K562 (cell line): Measurements from ENCODE around the gene NME2. TPM values are rescaled to one million over a fixed set of nuclear protein-coding genes. Genes with fewer than 3 reads are reported as not detected.

Experiments used
- BRCA1 ChIP-seq, 2 experiments: fragments of 450-650 bp in 1 of 2; sonication (generic) in 1 of 2; formaldehyde crosslinking in 1 of 2; IDR thresholded peaks; 2 replicates each; pipeline versions ENCODE4 v1.5.0 to v1.6.1; 2017 to 2020; ENCODE audit warnings: mild to moderate bottlenecking in 1 of 2, missing genetic modification reagents in 1 of 2
- CHD2 ChIP-seq: IDR thresholded peaks from 2 replicates; pipeline ENCODE4 v1.6.1; 2011; ENCODE audit warnings: low read depth, low read length
- CREBBP ChIP-seq: IDR thresholded peaks from one replicate; pipeline ENCODE4 v1.6.1; 2012; ENCODE audit warnings: low read depth, mild to moderate bottlenecking, control low read depth, inconsistent platforms, low read length
- DACH1 ChIP-seq: fragments of 450-650 bp; IDR thresholded peaks from 2 replicates; pipeline ENCODE4 v1.6.1; 2018; ENCODE audit not compliant: partially characterized antibody
- ERF ChIP-seq: fragments of 450-650 bp; formaldehyde crosslinking; IDR thresholded peaks from 2 replicates; pipeline ENCODE4 v1.4.0; 2020; ENCODE audit warnings: mild to moderate bottlenecking, mixed read lengths
- HDGF ChIP-seq: fragments of 450-650 bp; IDR thresholded peaks from 2 replicates; pipeline ENCODE4 v1.6.1; 2016
- L3MBTL2 ChIP-seq: fragments of 450-650 bp; IDR thresholded peaks from 2 replicates; pipeline ENCODE4 v1.6.1; 2016; ENCODE audit warnings: mild to moderate bottlenecking, moderate library complexity
- LEF1 ChIP-seq: fragments of 450-650 bp; IDR thresholded peaks from 2 replicates; pipeline ENCODE4 v1.6.1; 2016; ENCODE audit warnings: mild to moderate bottlenecking
- MECOM ChIP-seq: fragments of 250-450 bp; sonication (Bioruptor Pico); IDR thresholded peaks from 2 replicates; pipeline ENCODE4 v1.8.0; 2022; ENCODE audit warnings: inconsistent platforms
- MEF2A ChIP-seq: IDR thresholded peaks from 2 replicates; pipeline ENCODE4 v1.6.1; 2011; ENCODE audit warnings: low read depth, mild to moderate bottlenecking, low read length, moderate library complexity; ENCODE audit not compliant: control insufficient read depth
- PURB ChIP-seq: sonication (generic); formaldehyde crosslinking; IDR thresholded peaks from 2 replicates; pipeline ENCODE4 v1.9.0; 2021; ENCODE audit warnings: low read depth, mild to moderate bottlenecking, missing genetic modification reagents
- RBBP5 ChIP-seq: fragments of 200-600 bp; sonication (generic); IDR thresholded peaks from 2 replicates; pipeline ENCODE4 v1.6.1; 2012; ENCODE audit warnings: borderline replicate concordance, mild to moderate bottlenecking, low read length, control low read depth, inconsistent platforms; ENCODE audit not compliant: insufficient read depth, poor library complexity, severe bottlenecking
- RCOR1 ChIP-seq, 2 experiments: IDR thresholded peaks; 2 replicates each; pipeline ENCODE4 v1.6.1; 2012; ENCODE audit warnings: low read depth in 2 of 2, low read length in 2 of 2, borderline replicate concordance in 1 of 2, improper control_type of control experiment in 1 of 2
- RNF2 ChIP-seq: sonication (generic); IDR thresholded peaks from 2 replicates; pipeline ENCODE4 v1.6.1; 2016
- SAFB2 ChIP-seq: fragments of 200-400 bp; formaldehyde crosslinking; IDR thresholded peaks from 2 replicates; pipeline ENCODE4 v1.6.1; 2018; ENCODE audit warnings: borderline replicate concordance, low read length, low read depth, moderate library complexity; ENCODE audit not compliant: severe bottlenecking
- SRSF1 ChIP-seq: fragments of 200-400 bp; formaldehyde crosslinking; IDR thresholded peaks from 2 replicates; pipeline ENCODE4 v1.6.1; 2017; ENCODE audit warnings: mild to moderate bottlenecking, low read depth, low read length, moderate library complexity
- TAF1 ChIP-seq: IDR thresholded peaks from 2 replicates; pipeline ENCODE4 v1.6.1; 2011; ENCODE audit warnings: mild to moderate bottlenecking, low read length, moderate library complexity; ENCODE audit not compliant: insufficient read depth, control insufficient read depth, severe bottlenecking; ENCODE audit errors: extremely low read depth
- TRIM28 ChIP-seq: fragments of 450-650 bp; IDR thresholded peaks from 2 replicates; pipeline ENCODE4 v1.6.1; 2017
- XRCC4 ChIP-seq: IDR thresholded peaks from one replicate; pipeline ENCODE4 v1.6.1; 2011; ENCODE audit not compliant: insufficient read depth, insufficient read length; ENCODE audit errors: extremely low read depth
- ZKSCAN1 ChIP-seq: fragments of 150-350 bp; IDR thresholded peaks from 2 replicates; pipeline ENCODE4 v1.6.1; 2016; ENCODE audit warnings: low read depth, low read length
- ZNF511 ChIP-seq: sonication (generic); formaldehyde crosslinking; IDR thresholded peaks from 2 replicates; pipeline ENCODE4 v1.8.0; 2022; ENCODE audit warnings: mild to moderate bottlenecking, missing genetic modification reagents
- polyA plus RNA-seq, 8 experiments: library from polyadenylated mRNA; depleted of rRNA in 4 of 8; stranded (reverse) in 5 of 8; unstranded in 3 of 8; fragments of >200 nt; fragmentation: Nextera tagmentation in 2 of 8; fragmentation: Illumina TruSeq in 1 of 8; extraction: Ambion mirVana in 2 of 8; extraction: Trizol in 1 of 8; gene quantifications; 2 replicates each; pipeline versions ENCODE4 v1.2.1 to v1.2.3, GENCODE V29; 2011 to 2014; ENCODE audit warnings: inconsistent platforms in 1 of 8, missing spikeins in 1 of 8
- total RNA-seq, 7 experiments: library from RNA; depleted of rRNA in 6 of 7; stranded (reverse); fragments of >200 nt in 6 of 7; fragmentation: Illumina TruSeq in 2 of 7; extraction: Trizol in 2 of 7; gene quantifications; 2 replicates each; pipeline versions ENCODE4 v1.2.1 to v1.2.3, GENCODE V29; 2011 to 2021; ENCODE audit warnings: low replicate concordance in 1 of 7
- TF ChIP-seq, protein P1 (sequence below): fragments of 450-650 bp; IDR thresholded peaks from 2 replicates; pipeline ENCODE4 v1.6.1; 2016; ENCODE audit warnings: low read depth, mild to moderate bottlenecking, moderate library complexity
- TF ChIP-seq, protein P2 (sequence below): fragments of 150-350 bp; conservative IDR thresholded peaks from 2 replicates; pipeline ENCODE4 v1.6.1; 2014; ENCODE audit warnings: low read length
- TF ChIP-seq, protein P3 (sequence below): IDR thresholded peaks from 2 replicates; pipeline ENCODE4 v1.6.1; 2011; ENCODE audit not compliant: insufficient read length; ENCODE audit errors: extremely low read depth

NME2 gene
- total and polyA plus RNA-seq, 9 of the 15 experiments (the other 6 are each of a cell fraction or from before 2014, with no cell fraction given): 684 to 1,202 (median 924) TPM

GRCh38 chr17:51121620-51122472 lies 44.4 kb upstream of the NME2 start (continued):
- TF ChIP-seq, protein P1, sequence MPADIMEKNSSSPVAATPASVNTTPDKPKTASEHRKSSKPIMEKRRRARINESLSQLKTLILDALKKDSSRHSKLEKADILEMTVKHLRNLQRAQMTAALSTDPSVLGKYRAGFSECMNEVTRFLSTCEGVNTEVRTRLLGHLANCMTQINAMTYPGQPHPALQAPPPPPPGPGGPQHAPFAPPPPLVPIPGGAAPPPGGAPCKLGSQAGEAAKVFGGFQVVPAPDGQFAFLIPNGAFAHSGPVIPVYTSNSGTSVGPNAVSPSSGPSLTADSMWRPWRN: peak; percentile 65
- TF ChIP-seq, protein P2, sequence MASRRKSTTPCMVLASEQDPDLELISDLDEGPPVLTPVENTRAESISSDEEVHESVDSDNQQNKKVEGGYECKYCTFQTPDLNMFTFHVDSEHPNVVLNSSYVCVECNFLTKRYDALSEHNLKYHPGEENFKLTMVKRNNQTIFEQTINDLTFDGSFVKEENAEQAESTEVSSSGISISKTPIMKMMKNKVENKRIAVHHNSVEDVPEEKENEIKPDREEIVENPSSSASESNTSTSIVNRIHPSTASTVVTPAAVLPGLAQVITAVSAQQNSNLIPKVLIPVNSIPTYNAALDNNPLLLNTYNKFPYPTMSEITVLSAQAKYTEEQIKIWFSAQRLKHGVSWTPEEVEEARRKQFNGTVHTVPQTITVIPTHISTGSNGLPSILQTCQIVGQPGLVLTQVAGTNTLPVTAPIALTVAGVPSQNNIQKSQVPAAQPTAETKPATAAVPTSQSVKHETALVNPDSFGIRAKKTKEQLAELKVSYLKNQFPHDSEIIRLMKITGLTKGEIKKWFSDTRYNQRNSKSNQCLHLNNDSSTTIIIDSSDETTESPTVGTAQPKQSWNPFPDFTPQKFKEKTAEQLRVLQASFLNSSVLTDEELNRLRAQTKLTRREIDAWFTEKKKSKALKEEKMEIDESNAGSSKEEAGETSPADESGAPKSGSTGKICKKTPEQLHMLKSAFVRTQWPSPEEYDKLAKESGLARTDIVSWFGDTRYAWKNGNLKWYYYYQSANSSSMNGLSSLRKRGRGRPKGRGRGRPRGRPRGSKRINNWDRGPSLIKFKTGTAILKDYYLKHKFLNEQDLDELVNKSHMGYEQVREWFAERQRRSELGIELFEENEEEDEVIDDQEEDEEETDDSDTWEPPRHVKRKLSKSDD: no peak
- TF ChIP-seq BRCA1 (IDR thresholded peaks at IDR 0.05) (no peak), BRCA1 (CRISPR knock-in tag; IDR thresholded peaks at IDR 0.05) (no peak), RCOR1 (IDR thresholded peaks at IDR 0.05; ENCODE audit: borderline replicate concordance in 1 of 2, low read depth in 2 of 2, low read length in 2 of 2) (peak in 1 of 2 experiments; percentile 93; a peak in 2 of 4 replicates), MECOM (CRISPR knock-in tag) (peak; percentile 79; the same call in 1 of the 2 replicates), CHD2 (no peak), RNF2 (peak; percentile 49; the same call in 1 of the 2 replicates), TAF1 (peak; percentile 89), SAFB2 (no peak), L3MBTL2 (peak; percentile 78), ERF (CRISPR knock-in tag) (0 out of 2 replicates have a peak, but pooled peaks have one; percentile 75), ZKSCAN1 (peak; percentile 97), CREBBP (no peak), HDGF (no peak), PURB (CRISPR knock-in tag) (no peak), RBBP5 (peak; percentile 52), LEF1 (peak; percentile 86), XRCC4 (no peak), TRIM28 (no peak; the same call in 1 of the 2 replicates), DACH1 (peak; percentile 57), SRSF1 (no peak), MEF2A (0 out of 2 replicates have a peak, but pooled peaks have one; percentile 37), ZNF511 (CRISPR knock-in tag) (peak; percentile 77; the same call in 1 of the 2 replicates)
- TF ChIP-seq, protein P3, sequence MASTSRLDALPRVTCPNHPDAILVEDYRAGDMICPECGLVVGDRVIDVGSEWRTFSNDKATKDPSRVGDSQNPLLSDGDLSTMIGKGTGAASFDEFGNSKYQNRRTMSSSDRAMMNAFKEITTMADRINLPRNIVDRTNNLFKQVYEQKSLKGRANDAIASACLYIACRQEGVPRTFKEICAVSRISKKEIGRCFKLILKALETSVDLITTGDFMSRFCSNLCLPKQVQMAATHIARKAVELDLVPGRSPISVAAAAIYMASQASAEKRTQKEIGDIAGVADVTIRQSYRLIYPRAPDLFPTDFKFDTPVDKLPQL: peak; percentile 70
